ENCODE measurements around the gene ASAP2.

The ASAP2 gene

DNA sequence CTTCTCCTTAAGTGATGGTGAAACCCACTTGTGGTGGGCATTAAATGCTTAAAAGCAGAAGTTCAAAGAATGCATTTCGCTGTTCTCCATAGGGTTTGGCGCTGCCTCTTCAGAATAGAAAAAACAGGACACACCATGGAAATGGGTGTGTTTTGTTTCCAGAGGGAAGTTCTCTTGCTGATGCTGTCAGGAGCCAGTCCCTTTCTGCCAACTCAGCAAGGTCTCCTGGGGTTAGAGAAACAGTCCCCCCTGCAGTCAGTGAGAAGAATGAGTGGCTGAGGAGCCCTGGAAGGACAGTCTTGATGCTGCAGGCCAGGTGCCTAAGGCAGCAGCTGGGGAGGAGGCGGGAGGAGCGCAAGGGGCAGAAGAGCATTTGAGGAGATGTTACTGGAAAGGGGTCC is 37.8 kb upstream of the ASAP2 start:
- no peak overlapping the region for H3K4me3 ChIP-seq (ENCODE audit: low read length)
- H3K27me3 ChIP-seq (ENCODE audit: control insufficient read depth, insufficient read depth, low read length): no peaks in the 10 kb centered on the region
- H3K4me2 ChIP-seq (ENCODE audit: low read length): no peak overlapping the region
- H3K4me1 ChIP-seq (ENCODE audit: control insufficient read depth, insufficient read depth, low read length): peaks cover 8% of the 10 kb centered on the region
- no peaks in the 10 kb centered on the region for H3K9me3 ChIP-seq (replicated peaks; ENCODE audit: low read length)
- no peak overlapping the region for H3K9ac ChIP-seq (ENCODE audit: low read depth, low read length)
- no peaks in the 10 kb centered on the region for H3K36me3 ChIP-seq (ENCODE audit: insufficient read depth, low read length)

DNA sequence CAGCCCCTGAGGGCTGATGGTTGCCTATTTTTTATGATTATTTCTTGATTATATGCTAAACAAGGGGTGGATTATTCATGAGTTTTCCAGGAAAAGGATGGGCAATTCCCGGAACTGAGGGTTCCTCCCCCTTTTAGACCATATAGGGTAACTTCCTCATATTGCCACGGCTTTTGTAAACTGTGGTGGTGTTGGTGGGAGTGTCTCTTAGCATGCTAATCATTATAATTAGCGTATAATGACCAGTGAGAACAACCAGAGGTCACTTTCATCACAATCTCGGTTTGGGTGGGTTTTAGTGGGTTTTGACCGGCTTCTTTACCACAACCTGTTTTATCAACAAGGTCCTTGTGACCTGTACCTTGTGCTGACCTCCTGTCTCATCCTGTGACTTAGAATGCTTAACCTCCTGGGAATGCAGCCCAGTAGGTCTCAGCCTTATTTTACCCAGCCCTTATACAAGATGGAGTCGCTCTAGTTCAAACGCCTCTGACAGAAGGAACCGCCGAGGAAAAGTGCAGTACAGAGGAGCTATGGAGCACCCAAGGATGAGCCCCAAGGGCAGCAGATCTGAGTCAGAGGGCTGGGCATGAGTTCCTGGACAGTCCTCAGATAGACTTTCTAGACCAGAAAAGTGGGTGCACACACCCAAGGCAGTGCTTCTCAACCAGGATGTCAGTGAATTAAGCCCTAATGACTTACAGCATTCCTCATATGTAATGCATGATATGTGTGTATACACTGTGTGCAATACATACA is 37.1 kb upstream of the ASAP2 start:
- H3K4me2 ChIP-seq (ENCODE audit: low read length): no peak overlapping the region
- no peaks in the 10 kb centered on the region for H3K27me3 ChIP-seq (ENCODE audit: control insufficient read depth, insufficient read depth, low read length)
- H3K4me1 ChIP-seq (ENCODE audit: control insufficient read depth, insufficient read depth, low read length): peaks cover 12% of the 10 kb centered on the region

DNA sequence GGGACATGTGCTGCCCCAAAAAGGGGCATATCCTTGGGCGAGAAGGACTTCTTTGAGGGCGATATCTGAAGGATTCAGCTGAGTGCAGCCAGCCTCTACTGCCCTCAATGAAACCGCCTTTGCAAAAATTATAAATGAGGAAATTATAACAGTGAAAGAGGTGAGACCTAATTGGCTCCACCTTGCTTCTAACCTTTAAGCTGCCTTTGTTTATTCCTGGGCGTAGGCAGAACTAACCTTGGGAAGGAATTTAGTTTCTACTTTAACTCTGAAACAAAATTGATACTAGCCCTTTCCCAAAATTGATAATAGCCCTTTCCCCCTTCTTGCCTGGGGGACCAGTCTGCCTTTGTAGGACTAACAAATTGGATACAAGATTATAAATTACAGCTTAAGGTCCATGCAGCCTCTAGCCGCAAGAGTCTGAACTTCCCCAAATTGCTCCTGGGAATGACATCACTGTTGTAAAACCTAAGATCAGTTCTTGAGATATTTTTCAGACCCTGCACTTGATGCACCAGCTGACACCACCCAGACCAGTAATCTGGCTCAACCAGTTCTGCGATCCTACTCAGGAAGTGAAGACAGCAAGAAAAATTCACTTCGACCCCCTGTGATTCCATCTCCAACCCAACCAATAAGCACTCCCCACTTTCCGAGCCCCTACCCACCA is 36.0 kb upstream of the ASAP2 start:
- H3K4me3 ChIP-seq (ENCODE audit: low read length): no peak overlapping the region
- H3K9me3 ChIP-seq (replicated peaks; ENCODE audit: low read length): no peaks in the 10 kb centered on the region
- peaks cover 16% of the 10 kb centered on the region for H3K4me1 ChIP-seq (ENCODE audit: control insufficient read depth, insufficient read depth, low read length)
- H3K27me3 ChIP-seq (ENCODE audit: control insufficient read depth, insufficient read depth, low read length): no peaks in the 10 kb centered on the region
- H3K9ac ChIP-seq (ENCODE audit: low read depth, low read length): no peak overlapping the region
- no peaks in the 10 kb centered on the region for H3K36me3 ChIP-seq (ENCODE audit: insufficient read depth, low read length)
- H3K4me2 ChIP-seq (ENCODE audit: low read length): no peak overlapping the region

More for the DNA sequence above, 37.1 kb upstream of the ASAP2 start:
- Histone ChIP-seq H3K36me3 (ENCODE audit: insufficient read depth, low read length) (no peaks in the 10 kb centered on the region), H3K4me3 (ENCODE audit: low read length) (no peak overlapping the region), H3K9ac (ENCODE audit: low read depth, low read length) (no peak overlapping the region), H3K9me3 (replicated peaks; ENCODE audit: low read length) (no peaks in the 10 kb centered on the region)

GRCh38 chr2:9174771-9175437 is 31.7 kb upstream of the ASAP2 start:
- Histone ChIP-seq H3K27me3 (ENCODE audit: control insufficient read depth, insufficient read depth, low read length) (no peaks in the 10 kb centered on the region), H3K4me1 (ENCODE audit: control insufficient read depth, insufficient read depth, low read length) (peaks cover 37% of the 10 kb centered on the region), H3K36me3 (ENCODE audit: insufficient read depth, low read length) (no peaks in the 10 kb centered on the region), H3K4me2 (ENCODE audit: low read length) (peak overlapping the region; percentile 54), H3K4me3 (ENCODE audit: low read length) (peak overlapping the region; percentile 4), H3K9me3 (replicated peaks; ENCODE audit: low read length) (no peaks in the 10 kb centered on the region), H3K9ac (ENCODE audit: low read depth, low read length) (peak overlapping the region; percentile 19)

GRCh38 chr2:9178110-9178903 is 28.3 kb upstream of the ASAP2 start:
- H3K9ac ChIP-seq (ENCODE audit: low read depth, low read length): peak overlapping the region; percentile 68
- H3K9me3 ChIP-seq (replicated peaks; ENCODE audit: low read length): no peaks in the 10 kb centered on the region

GRCh38 chr2:9178904-9179571 is 27.6 kb upstream of the ASAP2 start:
- no peaks in the 10 kb centered on the region for H3K27me3 ChIP-seq (ENCODE audit: control insufficient read depth, insufficient read depth, low read length)
- peak overlapping the region; percentile 68 for H3K9ac ChIP-seq (ENCODE audit: low read depth, low read length)
- H3K36me3 ChIP-seq (ENCODE audit: insufficient read depth, low read length): no peaks in the 10 kb centered on the region
- H3K9me3 ChIP-seq (replicated peaks; ENCODE audit: low read length): no peaks in the 10 kb centered on the region
- peak overlapping the region; percentile 63 for H3K4me2 ChIP-seq (ENCODE audit: low read length)
- H3K4me3 ChIP-seq (ENCODE audit: low read length): peak overlapping the region; percentile 25
- H3K4me1 ChIP-seq (ENCODE audit: control insufficient read depth, insufficient read depth, low read length): peaks cover 50% of the 10 kb centered on the region

More at GRCh38 chr2:9178110-9178903, 28.3 kb upstream of the ASAP2 start:
- H3K4me2 ChIP-seq (ENCODE audit: low read length): peak overlapping the region; percentile 63
- no peaks in the 10 kb centered on the region for H3K36me3 ChIP-seq (ENCODE audit: insufficient read depth, low read length)
- H3K4me1 ChIP-seq (ENCODE audit: control insufficient read depth, insufficient read depth, low read length): peaks cover 46% of the 10 kb centered on the region
- no peak overlapping the region for H3K4me3 ChIP-seq (ENCODE audit: low read length)
- H3K27me3 ChIP-seq (ENCODE audit: control insufficient read depth, insufficient read depth, low read length): no peaks in the 10 kb centered on the region

- no peaks in the 10 kb centered on the region for H3K9me3 ChIP-seq (replicated peaks; ENCODE audit: low read length)
- peak overlapping the region; percentile 68 for H3K9ac ChIP-seq (ENCODE audit: low read depth, low read length)
- H3K27me3 ChIP-seq (ENCODE audit: control insufficient read depth, insufficient read depth, low read length): no peaks in the 10 kb centered on the region
- peaks cover 45% of the 10 kb centered on the region for H3K4me1 ChIP-seq (ENCODE audit: control insufficient read depth, insufficient read depth, low read length)
- H3K4me3 ChIP-seq (ENCODE audit: low read length): peak overlapping the region; percentile 25
- no peaks in the 10 kb centered on the region for H3K36me3 ChIP-seq (ENCODE audit: insufficient read depth, low read length)
- H3K4me2 ChIP-seq (ENCODE audit: low read length): peak overlapping the region; percentile 63
These were observed 26.9 kb upstream of the ASAP2 start for GRCh38 chr2:9179572-9180201.

GRCh38 chr2:9184361-9184760 is 22.3 kb upstream of the ASAP2 start:
- Histone ChIP-seq H3K9ac (ENCODE audit: low read depth, low read length) (no peak overlapping the region), H3K4me2 (ENCODE audit: low read length) (no peak overlapping the region), H3K4me3 (ENCODE audit: low read length) (no peak overlapping the region), H3K9me3 (replicated peaks; ENCODE audit: low read length) (no peaks in the 10 kb centered on the region), H3K27me3 (ENCODE audit: control insufficient read depth, insufficient read depth, low read length) (no peaks in the 10 kb centered on the region), H3K4me1 (ENCODE audit: control insufficient read depth, insufficient read depth, low read length) (peaks cover 27% of the 10 kb centered on the region), H3K36me3 (ENCODE audit: insufficient read depth, low read length) (no peaks in the 10 kb centered on the region)

- no peaks in the 10 kb centered on the region for H3K9me3 ChIP-seq (replicated peaks; ENCODE audit: low read length)
These were observed 18.9 kb upstream of the ASAP2 start for GRCh38 chr2:9187620-9188214.

GRCh38 chr2:9188823-9189222 is 17.8 kb upstream of the ASAP2 start:
- Histone ChIP-seq H3K4me2 (ENCODE audit: low read length) (no peak overlapping the region), H3K4me3 (ENCODE audit: low read length) (no peak overlapping the region), H3K36me3 (ENCODE audit: insufficient read depth, low read length) (no peaks in the 10 kb centered on the region), H3K27me3 (ENCODE audit: control insufficient read depth, insufficient read depth, low read length) (no peaks in the 10 kb centered on the region), H3K9me3 (replicated peaks; ENCODE audit: low read length) (no peaks in the 10 kb centered on the region), H3K4me1 (ENCODE audit: control insufficient read depth, insufficient read depth, low read length) (peaks cover 40% of the 10 kb centered on the region), H3K9ac (ENCODE audit: low read depth, low read length) (no peak overlapping the region)

More at GRCh38 chr2:9187620-9188214, 18.9 kb upstream of the ASAP2 start:
- Histone ChIP-seq H3K4me3 (ENCODE audit: low read length) (no peak overlapping the region), H3K4me2 (ENCODE audit: low read length) (no peak overlapping the region), H3K27me3 (ENCODE audit: control insufficient read depth, insufficient read depth, low read length) (no peaks in the 10 kb centered on the region), H3K4me1 (ENCODE audit: control insufficient read depth, insufficient read depth, low read length) (peaks cover 39% of the 10 kb centered on the region), H3K36me3 (ENCODE audit: insufficient read depth, low read length) (no peaks in the 10 kb centered on the region), H3K9ac (ENCODE audit: low read depth, low read length) (no peak overlapping the region)

Data from skeletal muscle satellite cell (primary cell).